Neutrophil (primary cell): ENCODE data around the gene AVPI1.

Source experiments
- H3K27ac ChIP-seq: fragments of 200-600 bp; sonication (generic); 2 replicates; pipeline ENCODE4 v1.5.1; 2016; ENCODE audit warnings: mild to moderate bottlenecking, moderate library complexity
- H3K27me3 ChIP-seq: fragments of 200-600 bp; sonication (generic); 2 replicates; pipeline ENCODE4 v1.6.0; 2016; ENCODE audit warnings: mild to moderate bottlenecking
- H3K36me3 ChIP-seq: fragments of 200-600 bp; sonication (generic); 2 replicates; pipeline ENCODE4 v1.5.1; 2017
- H3K4me1 ChIP-seq, 2 experiments: fragments of 200-600 bp in 1 of 2; sonication (generic) in 1 of 2; 1 replicate in 1 of 2; 2 replicates in 1 of 2; pipeline versions ENCODE4 v1.5.1 to v1.6.1; 2013 to 2016; ENCODE audit warnings: low read depth in 1 of 2, low read length in 1 of 2, mild to moderate bottlenecking in 1 of 2, moderate library complexity in 1 of 2; ENCODE audit not compliant: control insufficient read depth in 1 of 2, insufficient read depth in 1 of 2
- H3K4me3 ChIP-seq, 2 experiments: fragments of 200-600 bp in 1 of 2; sonication (generic) in 1 of 2; 1 replicate in 1 of 2; 2 replicates in 1 of 2; pipeline ENCODE4 v1.5.1; 2013 to 2016; ENCODE audit warnings: low read depth in 1 of 2, low read length in 1 of 2, mild to moderate bottlenecking in 1 of 2, moderate library complexity in 1 of 2
- H3K9me3 ChIP-seq: fragments of 200-600 bp; sonication (generic); 2 replicates; pipeline ENCODE4 v1.5.1; 2016
- TF ChIP-seq, protein P1 (sequence below): fragments of 200-600 bp; sonication (generic); IDR thresholded peaks from 2 replicates; pipeline ENCODE4 v1.5.1; 2016; ENCODE audit warnings: antibody characterized with exemption

AVPI1 gene, protein sequence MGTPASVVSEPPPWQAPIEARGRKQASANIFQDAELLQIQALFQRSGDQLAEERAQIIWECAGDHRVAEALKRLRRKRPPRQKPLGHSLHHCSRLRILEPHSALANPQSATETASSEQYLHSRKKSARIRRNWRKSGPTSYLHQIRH

DNA sequence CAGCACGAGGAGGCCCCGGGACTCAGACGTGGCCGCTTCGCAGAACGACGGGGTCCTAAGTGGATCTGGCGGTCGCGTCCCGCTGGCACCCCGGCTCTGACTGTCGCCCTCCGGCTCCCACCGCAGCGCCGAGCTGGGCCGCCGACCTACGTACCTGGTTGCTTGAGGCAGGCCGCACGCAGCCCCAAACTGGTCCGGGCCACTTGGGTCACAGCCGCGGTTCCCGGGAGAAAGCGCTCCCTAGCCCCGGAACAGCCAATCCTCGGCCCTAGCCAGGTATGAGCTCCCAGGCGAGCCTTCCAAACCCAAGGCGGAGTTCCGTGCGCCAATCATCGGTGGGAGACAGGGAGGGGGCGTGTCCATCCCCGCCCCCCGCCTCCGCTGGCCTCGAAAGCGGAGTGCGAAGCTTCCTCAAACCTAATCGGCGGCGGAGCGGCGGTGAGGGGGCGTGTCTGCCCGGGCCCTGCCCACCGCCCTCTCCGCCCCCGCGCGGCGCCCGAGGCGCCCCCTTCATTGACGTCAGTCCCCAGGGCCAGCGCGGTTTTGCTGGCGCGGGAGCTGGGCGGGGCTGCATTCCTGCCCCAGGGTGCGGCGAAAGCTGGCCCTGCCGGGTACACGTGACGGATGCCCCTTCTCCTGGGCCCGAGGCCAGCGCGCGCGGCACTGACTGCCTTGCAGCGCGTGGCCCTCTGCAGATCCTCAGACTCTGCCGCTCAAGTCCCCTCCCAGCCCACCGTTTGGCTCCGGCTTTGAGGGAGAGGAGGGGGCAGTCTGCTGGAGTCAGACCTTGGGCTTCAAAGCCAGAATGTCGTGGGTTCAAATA is at the start of gene AVPI1:
TSS of gene AVPI1 (minus strand) at position 280 of the 823 bp plus-strand sequence. CDS start 7,336 bp downstream, outside the sequence.
- Histone ChIP-seq H3K4me1 (peaks cover 15% of the 10 kb centered on the region in 2 experiments), H3K36me3 (no peaks in the 10 kb centered on the region), H3K4me3 (peak within 1 kb of the TSS; percentile 67 to 79), H3K27ac (peak within 1 kb of the TSS; percentile 36), H3K27me3 (peaks cover 26% of the 10 kb centered on the region), H3K9me3 (no peaks in the 10 kb centered on the region)
- TF ChIP-seq, protein P1, sequence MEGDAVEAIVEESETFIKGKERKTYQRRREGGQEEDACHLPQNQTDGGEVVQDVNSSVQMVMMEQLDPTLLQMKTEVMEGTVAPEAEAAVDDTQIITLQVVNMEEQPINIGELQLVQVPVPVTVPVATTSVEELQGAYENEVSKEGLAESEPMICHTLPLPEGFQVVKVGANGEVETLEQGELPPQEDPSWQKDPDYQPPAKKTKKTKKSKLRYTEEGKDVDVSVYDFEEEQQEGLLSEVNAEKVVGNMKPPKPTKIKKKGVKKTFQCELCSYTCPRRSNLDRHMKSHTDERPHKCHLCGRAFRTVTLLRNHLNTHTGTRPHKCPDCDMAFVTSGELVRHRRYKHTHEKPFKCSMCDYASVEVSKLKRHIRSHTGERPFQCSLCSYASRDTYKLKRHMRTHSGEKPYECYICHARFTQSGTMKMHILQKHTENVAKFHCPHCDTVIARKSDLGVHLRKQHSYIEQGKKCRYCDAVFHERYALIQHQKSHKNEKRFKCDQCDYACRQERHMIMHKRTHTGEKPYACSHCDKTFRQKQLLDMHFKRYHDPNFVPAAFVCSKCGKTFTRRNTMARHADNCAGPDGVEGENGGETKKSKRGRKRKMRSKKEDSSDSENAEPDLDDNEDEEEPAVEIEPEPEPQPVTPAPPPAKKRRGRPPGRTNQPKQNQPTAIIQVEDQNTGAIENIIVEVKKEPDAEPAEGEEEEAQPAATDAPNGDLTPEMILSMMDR: peak; percentile 27

DNA sequence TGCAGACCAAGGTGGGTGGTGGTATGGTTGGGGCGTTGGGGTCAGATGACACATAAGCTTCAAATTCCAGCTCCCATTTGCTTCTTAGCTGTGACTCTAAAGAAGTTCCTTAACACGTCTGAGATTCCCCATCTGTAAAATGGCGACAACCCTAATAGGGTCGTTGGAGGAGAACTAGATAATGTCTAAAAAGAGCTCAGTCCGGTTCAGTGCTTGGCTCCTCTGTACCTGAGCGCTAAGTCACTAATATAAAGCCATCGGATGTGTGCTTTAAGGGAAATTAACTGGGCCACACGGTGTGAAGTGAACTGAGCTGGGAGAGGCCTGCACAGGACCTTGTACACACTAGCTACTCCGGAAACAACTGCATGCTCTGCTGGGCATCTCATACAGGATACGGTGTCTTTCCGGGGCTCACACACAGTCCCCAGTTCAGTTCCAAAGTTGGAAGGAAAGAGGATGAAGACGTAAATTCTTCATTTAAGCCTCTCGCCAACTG is 49.4 kb upstream of the AVPI1 start:
- TF ChIP-seq, protein P1: no peak
- Histone ChIP-seq H3K36me3 (peaks cover 31% of the 10 kb centered on the region), H3K4me1 (peaks cover 17% of the 10 kb centered on the region in 2 experiments), H3K9me3 (no peaks in the 10 kb centered on the region), H3K27me3 (no peaks in the 10 kb centered on the region), H3K27ac (peak overlapping the region; percentile 93), H3K4me3 (peak overlapping the region; percentile 71 to 85)

DNA sequence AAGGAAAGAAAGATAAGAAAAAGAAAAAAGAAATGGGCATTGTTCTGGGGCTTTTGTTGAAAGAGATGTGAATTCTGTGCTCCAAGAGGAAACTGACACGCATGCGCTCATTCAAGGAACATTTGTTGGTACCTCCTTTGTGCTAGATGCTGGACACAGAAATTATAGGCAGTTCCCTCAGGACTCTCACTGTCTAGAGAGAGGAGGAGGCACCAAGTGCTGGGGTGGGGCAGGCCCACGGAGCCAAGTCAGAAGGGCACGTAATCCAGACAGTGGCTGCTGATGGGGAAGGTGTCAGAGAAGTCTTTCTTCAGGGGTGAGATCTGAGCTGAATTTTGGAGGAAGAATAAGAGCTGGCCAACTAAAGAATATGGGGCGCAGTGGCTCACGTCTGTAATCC is 47.0 kb upstream of the AVPI1 start:
- Histone ChIP-seq H3K4me1 (peaks cover 17 to 19% of the 10 kb centered on the region in 2 experiments), H3K4me3 (no peak overlapping the region), H3K9me3 (no peaks in the 10 kb centered on the region), H3K36me3 (peaks cover 7% of the 10 kb centered on the region), H3K27me3 (no peaks in the 10 kb centered on the region), H3K27ac (no peak overlapping the region)
- TF ChIP-seq, protein P1: no peak

DNA sequence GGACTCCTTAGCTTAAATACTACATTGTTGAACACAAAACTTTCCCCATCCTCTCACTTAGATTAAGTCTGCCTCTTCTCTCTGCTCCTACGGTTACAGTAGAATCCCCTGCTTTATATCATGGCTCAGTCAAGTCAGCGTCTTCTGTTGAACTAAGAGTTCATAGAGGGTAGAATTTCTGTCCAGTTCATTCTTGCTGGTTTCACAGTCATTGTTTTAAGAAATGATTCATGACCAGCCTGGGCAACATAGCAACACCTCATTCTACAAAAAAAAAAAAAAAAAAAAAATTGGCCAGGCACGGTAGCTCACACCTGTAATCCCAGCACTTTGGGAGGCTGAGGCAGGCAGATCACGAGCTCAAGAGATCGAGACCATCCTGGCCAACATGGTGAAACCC is 46.2 kb upstream of the AVPI1 start:
- Histone ChIP-seq H3K4me1 (peaks cover 12 to 16% of the 10 kb centered on the region in 2 experiments), H3K27ac (no peak overlapping the region), H3K36me3 (no peaks in the 10 kb centered on the region), H3K27me3 (no peaks in the 10 kb centered on the region), H3K9me3 (no peaks in the 10 kb centered on the region), H3K4me3 (no peak overlapping the region)
- TF ChIP-seq, protein P1: no peak

DNA sequence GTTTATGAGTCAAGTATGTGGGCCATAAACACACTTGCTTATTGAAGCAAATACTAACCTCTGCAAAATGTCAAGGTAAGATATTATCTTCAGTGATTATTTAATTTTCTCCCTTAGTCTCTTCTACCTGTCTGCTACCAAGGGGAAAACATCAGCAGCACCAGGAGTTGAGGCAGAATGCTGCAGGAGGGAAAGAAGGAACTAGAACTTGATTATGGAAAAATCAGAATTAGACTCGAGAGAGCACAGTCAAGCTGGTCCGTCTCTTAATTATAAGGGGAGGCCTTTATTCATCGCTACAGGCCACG is 45.0 kb upstream of the AVPI1 start:
- Histone ChIP-seq H3K4me3 (no peak overlapping the region), H3K36me3 (no peaks in the 10 kb centered on the region), H3K27me3 (no peaks in the 10 kb centered on the region), H3K27ac (no peak overlapping the region), H3K9me3 (no peaks in the 10 kb centered on the region), H3K4me1 (peaks cover 6 to 9% of the 10 kb centered on the region in 2 experiments)
- TF ChIP-seq, protein P1: no peak
